K562 (cell line): ENCODE data around the gene NUDT22. TPM values are rescaled to one million over a fixed set of nuclear protein-coding genes. Genes with fewer than 3 reads are reported as not detected.

Experiments
- CREB5 ChIP-seq: fragments of 250-450 bp; sonication (Bioruptor Pico); IDR thresholded peaks from 2 replicates; pipeline ENCODE4 v1.5.0; 2020; ENCODE audit warnings: mild to moderate bottlenecking
- EP300 ChIP-seq: IDR thresholded peaks from 2 replicates; pipeline ENCODE4 v1.6.1; 2012; ENCODE audit warnings: low read length, improper control_type of control experiment
- ESRRA ChIP-seq: fragments of 450-650 bp; IDR thresholded peaks from 2 replicates; pipeline ENCODE4 v1.6.1; 2014; ENCODE audit warnings: low read depth, mild to moderate bottlenecking, moderate library complexity, borderline replicate concordance
- HOMEZ ChIP-seq: fragments of 250-450 bp; sonication (Bioruptor Pico); IDR thresholded peaks from 2 replicates; pipeline ENCODE4 v1.4.0; 2020; ENCODE audit warnings: mild to moderate bottlenecking, moderate library complexity
- NONO ChIP-seq, 2 experiments: fragments of 200-400 bp in 1 of 2; fragments of 450-650 bp in 1 of 2; formaldehyde crosslinking in 1 of 2; IDR thresholded peaks; 2 replicates each; pipeline ENCODE4 v1.6.1; 2017; ENCODE audit warnings: low read depth in 2 of 2, mild to moderate bottlenecking in 2 of 2, moderate library complexity in 2 of 2, low read length in 1 of 2
- polyA plus RNA-seq, 8 experiments: library from polyadenylated mRNA; depleted of rRNA in 4 of 8; stranded (reverse) in 5 of 8; unstranded in 3 of 8; fragments of >200 nt; fragmentation: Nextera tagmentation in 2 of 8; fragmentation: Illumina TruSeq in 1 of 8; extraction: Ambion mirVana in 2 of 8; extraction: Trizol in 1 of 8; gene quantifications; 2 replicates each; pipeline versions ENCODE4 v1.2.1 to v1.2.3, GENCODE V29; 2011 to 2014; ENCODE audit warnings: inconsistent platforms in 1 of 8, missing spikeins in 1 of 8
- total RNA-seq, 7 experiments: library from RNA; depleted of rRNA in 6 of 7; stranded (reverse); fragments of >200 nt in 6 of 7; fragmentation: Illumina TruSeq in 2 of 7; extraction: Trizol in 2 of 7; gene quantifications; 2 replicates each; pipeline versions ENCODE4 v1.2.1 to v1.2.3, GENCODE V29; 2011 to 2021; ENCODE audit warnings: low replicate concordance in 1 of 7
- TF ChIP-seq, protein P1 (sequence below): sonication (generic); formaldehyde crosslinking; IDR thresholded peaks from 2 replicates; pipeline ENCODE4 v1.8.0; 2022; ENCODE audit warnings: mild to moderate bottlenecking, low read depth, missing genetic modification reagents

The NUDT22 gene
- total and polyA plus RNA-seq, 9 of the 15 experiments (the other 6 are each of a cell fraction or from before 2014, with no cell fraction given) = 6.3 to 92.6 (median 37.4) TPM

DNA sequence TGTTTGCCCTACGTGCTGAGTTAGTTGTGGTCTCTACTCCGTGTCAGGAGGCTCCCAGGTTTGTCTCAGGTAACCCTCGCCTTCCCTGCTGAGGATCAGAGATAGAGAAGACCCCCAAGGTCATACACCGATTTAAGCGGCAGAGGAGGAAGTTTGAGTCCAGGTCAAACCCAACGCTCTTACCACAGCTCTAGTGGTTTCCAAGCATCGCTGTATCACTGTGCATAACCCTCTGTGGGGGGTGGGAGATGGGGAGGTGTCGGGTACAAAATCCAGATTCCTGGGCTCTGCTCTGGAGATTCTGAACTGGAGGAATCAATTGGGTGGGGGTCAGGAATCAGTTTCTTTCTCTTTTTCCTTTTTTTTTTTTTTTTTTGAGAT is 4.9 kb downstream of the NUDT22 start (continued):
- no peak for TF ChIP-seq CREB5
- TF ChIP-seq, protein P1, sequence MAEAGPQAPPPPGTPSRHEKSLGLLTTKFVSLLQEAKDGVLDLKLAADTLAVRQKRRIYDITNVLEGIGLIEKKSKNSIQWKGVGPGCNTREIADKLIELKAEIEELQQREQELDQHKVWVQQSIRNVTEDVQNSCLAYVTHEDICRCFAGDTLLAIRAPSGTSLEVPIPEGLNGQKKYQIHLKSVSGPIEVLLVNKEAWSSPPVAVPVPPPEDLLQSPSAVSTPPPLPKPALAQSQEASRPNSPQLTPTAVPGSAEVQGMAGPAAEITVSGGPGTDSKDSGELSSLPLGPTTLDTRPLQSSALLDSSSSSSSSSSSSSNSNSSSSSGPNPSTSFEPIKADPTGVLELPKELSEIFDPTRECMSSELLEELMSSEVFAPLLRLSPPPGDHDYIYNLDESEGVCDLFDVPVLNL (CRISPR knock-in tag) = no peak
- TF ChIP-seq ESRRA = peak; percentile 45; the same call in 1 of the 2 replicates
- TF ChIP-seq HOMEZ = no peak
- TF ChIP-seq EP300 = no peak
- no peak for TF ChIP-seq NONO (IDR thresholded peaks at IDR 0.05; ENCODE audit: low read depth in 2 of 2, low read length in 1 of 2)
